WTC11 (cell line): ENCODE measurements around the gene RNPEPL1. TPM values are rescaled to one million over a fixed set of nuclear protein-coding genes. Genes with fewer than 3 reads are reported as not detected.
A peak's percentile ranks its signal among the peaks of the same experiment; 100 is the strongest.

Experiments used
- ATAC-seq: fragments of 200-7000 bp; cut with Tn5 transposase; 2 replicates; pipeline ENCODE4 v1.10.0; 2021; ENCODE audit warnings: mild to moderate bottlenecking, moderate library complexity
- CTCF ChIA-PET: fragments of 300-600 bp; sonication (Branson Sonifier 250); formaldehyde crosslinking; loops from one replicate; lab custom pipeline; 2021; ENCODE audit warnings: antibody characterized with exemption; lab: Charles Lee
- POLR2A ChIA-PET: fragments of 350-600 bp; sonication (Branson Sonifier 250); formaldehyde crosslinking; loops from one replicate; lab custom pipeline; 2021; ENCODE audit warnings: antibody characterized with exemption; lab: Charles Lee
- DNase-seq: peaks from one replicate; pipeline ENCODE4 v3.0.0; 2021; ENCODE audit warnings: low spot score
- H3K27ac Mint-ChIP-seq: 2 replicates; pipeline ENCODE4 v1.8.0; 2021; ENCODE audit warnings: mixed read lengths
- H3K27me3 Mint-ChIP-seq: 2 replicates; pipeline ENCODE4 v1.8.0; 2021; ENCODE audit warnings: low read depth, mild to moderate bottlenecking, moderate library complexity, mixed read lengths
- H3K36me3 Mint-ChIP-seq: 2 replicates; pipeline ENCODE4 v1.8.0; 2021; ENCODE audit warnings: mixed read lengths
- H3K4me1 Mint-ChIP-seq: 2 replicates; pipeline ENCODE4 v1.8.0; 2022; ENCODE audit warnings: mixed read lengths
- H3K4me3 Mint-ChIP-seq: 2 replicates; pipeline ENCODE4 v1.8.0; 2021; ENCODE audit warnings: mild to moderate bottlenecking, moderate library complexity, mixed read lengths
- H3K9me3 Mint-ChIP-seq: 2 replicates; pipeline ENCODE4 v1.8.0; 2021; ENCODE audit warnings: mixed read lengths
- EMX1 ChIP-seq: fragments of 250-450 bp; sonication (Bioruptor Pico); IDR thresholded peaks from 2 replicates; pipeline ENCODE4 v1.8.0; 2021; ENCODE audit warnings: mild to moderate bottlenecking
- GRHL2 ChIP-seq: fragments of 250-450 bp; sonication (Bioruptor Pico); IDR thresholded peaks from 2 replicates; pipeline ENCODE4 v1.8.0; 2022; ENCODE audit warnings: mild to moderate bottlenecking, moderate library complexity; ENCODE audit not compliant: insufficient replicate concordance, severe bottlenecking
- IRF2 ChIP-seq: sonication (generic); formaldehyde crosslinking; IDR thresholded peaks from 2 replicates; pipeline ENCODE4 v1.8.0; 2022; ENCODE audit warnings: low read depth, missing genetic modification reagents, borderline replicate concordance
- KAT7 ChIP-seq: sonication (generic); formaldehyde crosslinking; IDR thresholded peaks from 2 replicates; pipeline ENCODE4 v1.8.1; 2023; ENCODE audit warnings: missing genetic modification reagents, mild to moderate bottlenecking, borderline replicate concordance
- NFATC4 ChIP-seq: fragments of 250-450 bp; sonication (Bioruptor Pico); IDR thresholded peaks from 2 replicates; pipeline ENCODE4 v1.9.0; 2021; ENCODE audit warnings: mild to moderate bottlenecking
- NFE2L1 ChIP-seq: sonication (generic); formaldehyde crosslinking; IDR thresholded peaks from 2 replicates; pipeline ENCODE4 v1.8.1; 2023; ENCODE audit warnings: missing genetic modification reagents
- SP1 ChIP-seq: sonication (generic); formaldehyde crosslinking; conservative IDR thresholded peaks from 2 replicates; pipeline ENCODE4 v1.8.1; 2022; ENCODE audit warnings: missing genetic modification reagents
- ZNF263 ChIP-seq: sonication (generic); formaldehyde crosslinking; IDR thresholded peaks from 2 replicates; pipeline ENCODE4 v1.8.1; 2022; ENCODE audit warnings: low read depth, mild to moderate bottlenecking, moderate library complexity, missing genetic modification reagents
- ZNF671 ChIP-seq: fragments of 250-450 bp; sonication (Bioruptor Pico); IDR thresholded peaks from 2 replicates; pipeline ENCODE4 v1.8.0; 2021; ENCODE audit warnings: mild to moderate bottlenecking
- total RNA-seq: library from RNA; stranded (reverse); gene quantifications from 3 replicates; pipeline ENCODE4 v1.2.3, GENCODE V29; 2021
- TF ChIP-seq, protein P1 (sequence below): sonication (generic); formaldehyde crosslinking; IDR thresholded peaks from 2 replicates; pipeline ENCODE4 v1.8.0; 2023; ENCODE audit warnings: missing genetic modification reagents
- TF ChIP-seq, protein P2 (sequence below): sonication (generic); formaldehyde crosslinking; IDR thresholded peaks from 2 replicates; pipeline ENCODE4 v1.8.1; 2022; ENCODE audit warnings: low read depth, missing genetic modification reagents, borderline replicate concordance
- TF ChIP-seq, protein P3 (sequence below): sonication (generic); formaldehyde crosslinking; IDR thresholded peaks from 2 replicates; pipeline ENCODE4 v1.8.1; 2023; ENCODE audit warnings: mild to moderate bottlenecking, missing genetic modification reagents, moderate library complexity
- TF ChIP-seq, protein P4 (sequence below): sonication (generic); formaldehyde crosslinking; IDR thresholded peaks from 2 replicates; pipeline ENCODE4 v1.8.1; 2022; ENCODE audit warnings: mild to moderate bottlenecking, moderate library complexity, missing genetic modification reagents
- TF ChIP-seq, protein P5 (sequence below): fragments of 250-450 bp; sonication (Bioruptor Pico); IDR thresholded peaks from 2 replicates; pipeline ENCODE4 v1.8.0; 2021; ENCODE audit warnings: mild to moderate bottlenecking
- TF ChIP-seq, protein P6 (sequence below): sonication (generic); formaldehyde crosslinking; IDR thresholded peaks from 2 replicates; pipeline ENCODE4 v1.8.0; 2023; ENCODE audit warnings: mild to moderate bottlenecking, missing genetic modification reagents

The RNPEPL1 gene
- total RNA-seq, 1 experiment from 2014 or later, result 18.8 TPM

DNA sequence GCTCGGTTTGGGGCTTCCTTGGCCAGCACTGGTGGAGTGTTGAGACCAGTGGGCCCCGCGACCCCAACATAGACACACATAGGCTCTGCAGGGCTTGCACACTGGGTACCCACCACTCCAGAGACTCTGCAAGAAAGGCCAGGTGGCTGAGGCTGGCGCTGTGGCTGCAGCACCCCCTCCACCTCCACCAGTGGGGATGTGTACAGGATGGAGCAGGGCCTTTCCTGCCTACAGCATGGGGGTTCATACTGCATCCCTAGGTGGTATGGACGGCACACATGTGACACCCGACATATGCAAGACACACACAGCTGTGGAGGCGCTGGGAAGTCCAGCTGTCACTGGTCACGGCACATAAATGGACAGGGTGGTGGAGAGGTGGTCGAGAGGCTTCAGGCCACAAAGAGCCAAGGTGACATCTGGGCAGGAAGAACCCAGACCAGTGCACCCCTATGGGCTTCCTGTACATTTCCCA, 1.3 kb downstream of the RNPEPL1 start (continued):
- TF ChIP-seq, protein P1, sequence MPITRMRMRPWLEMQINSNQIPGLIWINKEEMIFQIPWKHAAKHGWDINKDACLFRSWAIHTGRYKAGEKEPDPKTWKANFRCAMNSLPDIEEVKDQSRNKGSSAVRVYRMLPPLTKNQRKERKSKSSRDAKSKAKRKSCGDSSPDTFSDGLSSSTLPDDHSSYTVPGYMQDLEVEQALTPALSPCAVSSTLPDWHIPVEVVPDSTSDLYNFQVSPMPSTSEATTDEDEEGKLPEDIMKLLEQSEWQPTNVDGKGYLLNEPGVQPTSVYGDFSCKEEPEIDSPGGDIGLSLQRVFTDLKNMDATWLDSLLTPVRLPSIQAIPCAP (CRISPR knock-in tag), result no peak
- no peak for TF ChIP-seq NFATC4 (CRISPR knock-in tag)
- TF ChIP-seq EMX1 (CRISPR knock-in tag), result no peak
- TF ChIP-seq ZNF671 (CRISPR knock-in tag), result no peak
- TF ChIP-seq, protein P2, sequence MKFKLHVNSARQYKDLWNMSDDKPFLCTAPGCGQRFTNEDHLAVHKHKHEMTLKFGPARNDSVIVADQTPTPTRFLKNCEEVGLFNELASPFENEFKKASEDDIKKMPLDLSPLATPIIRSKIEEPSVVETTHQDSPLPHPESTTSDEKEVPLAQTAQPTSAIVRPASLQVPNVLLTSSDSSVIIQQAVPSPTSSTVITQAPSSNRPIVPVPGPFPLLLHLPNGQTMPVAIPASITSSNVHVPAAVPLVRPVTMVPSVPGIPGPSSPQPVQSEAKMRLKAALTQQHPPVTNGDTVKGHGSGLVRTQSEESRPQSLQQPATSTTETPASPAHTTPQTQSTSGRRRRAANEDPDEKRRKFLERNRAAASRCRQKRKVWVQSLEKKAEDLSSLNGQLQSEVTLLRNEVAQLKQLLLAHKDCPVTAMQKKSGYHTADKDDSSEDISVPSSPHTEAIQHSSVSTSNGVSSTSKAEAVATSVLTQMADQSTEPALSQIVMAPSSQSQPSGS (CRISPR knock-in tag), result no peak
- no peak for TF ChIP-seq GRHL2

DNA sequence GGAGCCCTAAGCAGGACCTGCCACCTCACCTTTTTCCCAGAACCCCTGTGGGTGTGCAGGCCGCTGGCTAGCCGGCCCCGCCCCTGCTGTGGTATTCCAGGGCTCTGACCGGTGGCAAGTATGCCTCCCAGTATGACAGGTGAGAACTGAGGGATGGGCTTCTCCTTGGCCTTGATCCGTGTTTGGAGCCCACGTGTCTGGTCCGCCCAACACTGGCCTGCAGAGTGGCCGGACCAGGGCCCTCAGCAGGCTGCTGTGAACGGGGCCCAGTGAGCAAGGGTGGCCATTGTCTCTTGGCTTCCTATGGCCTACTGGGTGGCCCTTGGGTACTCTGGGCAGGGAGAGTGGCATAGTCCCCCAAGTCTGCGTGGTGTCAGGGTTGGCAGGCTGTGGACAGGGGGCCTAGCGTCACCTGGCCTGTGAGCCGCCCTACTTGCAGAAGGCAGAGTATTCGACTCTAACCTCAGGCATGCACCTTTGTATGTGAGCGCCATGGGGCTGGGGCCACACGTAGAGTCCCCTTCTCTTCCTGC, 1.8 kb downstream of the RNPEPL1 start:
- ATAC-seq, result no peak
- Mint-ChIP-seq H3K9me3 (no peaks in the 10 kb centered on the region), H3K4me1 (peaks cover 20% of the 10 kb centered on the region), H3K27me3 (peaks cover 28% of the 10 kb centered on the region), H3K4me3 (no peak overlapping the region)
- CTCF ChIA-PET, result interaction anchor here (2.1 kb wide), 1 partner anchor 10 kb away, joined by 14 read pairs; no protein-coding TSS in a partner anchor
- POLR2A ChIA-PET, result no interaction called here
- DNase-seq, result peak; percentile 3
- TF ChIP-seq, protein P3, sequence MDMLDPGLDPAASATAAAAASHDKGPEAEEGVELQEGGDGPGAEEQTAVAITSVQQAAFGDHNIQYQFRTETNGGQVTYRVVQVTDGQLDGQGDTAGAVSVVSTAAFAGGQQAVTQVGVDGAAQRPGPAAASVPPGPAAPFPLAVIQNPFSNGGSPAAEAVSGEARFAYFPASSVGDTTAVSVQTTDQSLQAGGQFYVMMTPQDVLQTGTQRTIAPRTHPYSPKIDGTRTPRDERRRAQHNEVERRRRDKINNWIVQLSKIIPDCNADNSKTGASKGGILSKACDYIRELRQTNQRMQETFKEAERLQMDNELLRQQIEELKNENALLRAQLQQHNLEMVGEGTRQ (CRISPR knock-in tag), result no peak
- TF ChIP-seq, protein P1 (CRISPR knock-in tag), result no peak
- TF ChIP-seq IRF2 (CRISPR knock-in tag) (no peak), KAT7 (CRISPR knock-in tag) (no peak), SP1 (CRISPR knock-in tag) (no peak), NFE2L1 (CRISPR knock-in tag) (no peak), ZNF671 (CRISPR knock-in tag) (no peak), ZNF263 (CRISPR knock-in tag) (no peak)
- TF ChIP-seq, protein P4, sequence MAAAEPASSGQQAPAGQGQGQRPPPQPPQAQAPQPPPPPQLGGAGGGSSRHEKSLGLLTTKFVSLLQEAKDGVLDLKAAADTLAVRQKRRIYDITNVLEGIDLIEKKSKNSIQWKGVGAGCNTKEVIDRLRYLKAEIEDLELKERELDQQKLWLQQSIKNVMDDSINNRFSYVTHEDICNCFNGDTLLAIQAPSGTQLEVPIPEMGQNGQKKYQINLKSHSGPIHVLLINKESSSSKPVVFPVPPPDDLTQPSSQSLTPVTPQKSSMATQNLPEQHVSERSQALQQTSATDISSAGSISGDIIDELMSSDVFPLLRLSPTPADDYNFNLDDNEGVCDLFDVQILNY, result no peak
- TF ChIP-seq, protein P5, sequence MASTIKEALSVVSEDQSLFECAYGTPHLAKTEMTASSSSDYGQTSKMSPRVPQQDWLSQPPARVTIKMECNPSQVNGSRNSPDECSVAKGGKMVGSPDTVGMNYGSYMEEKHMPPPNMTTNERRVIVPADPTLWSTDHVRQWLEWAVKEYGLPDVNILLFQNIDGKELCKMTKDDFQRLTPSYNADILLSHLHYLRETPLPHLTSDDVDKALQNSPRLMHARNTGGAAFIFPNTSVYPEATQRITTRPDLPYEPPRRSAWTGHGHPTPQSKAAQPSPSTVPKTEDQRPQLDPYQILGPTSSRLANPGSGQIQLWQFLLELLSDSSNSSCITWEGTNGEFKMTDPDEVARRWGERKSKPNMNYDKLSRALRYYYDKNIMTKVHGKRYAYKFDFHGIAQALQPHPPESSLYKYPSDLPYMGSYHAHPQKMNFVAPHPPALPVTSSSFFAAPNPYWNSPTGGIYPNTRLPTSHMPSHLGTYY, result no peak
- TF ChIP-seq, protein P6, sequence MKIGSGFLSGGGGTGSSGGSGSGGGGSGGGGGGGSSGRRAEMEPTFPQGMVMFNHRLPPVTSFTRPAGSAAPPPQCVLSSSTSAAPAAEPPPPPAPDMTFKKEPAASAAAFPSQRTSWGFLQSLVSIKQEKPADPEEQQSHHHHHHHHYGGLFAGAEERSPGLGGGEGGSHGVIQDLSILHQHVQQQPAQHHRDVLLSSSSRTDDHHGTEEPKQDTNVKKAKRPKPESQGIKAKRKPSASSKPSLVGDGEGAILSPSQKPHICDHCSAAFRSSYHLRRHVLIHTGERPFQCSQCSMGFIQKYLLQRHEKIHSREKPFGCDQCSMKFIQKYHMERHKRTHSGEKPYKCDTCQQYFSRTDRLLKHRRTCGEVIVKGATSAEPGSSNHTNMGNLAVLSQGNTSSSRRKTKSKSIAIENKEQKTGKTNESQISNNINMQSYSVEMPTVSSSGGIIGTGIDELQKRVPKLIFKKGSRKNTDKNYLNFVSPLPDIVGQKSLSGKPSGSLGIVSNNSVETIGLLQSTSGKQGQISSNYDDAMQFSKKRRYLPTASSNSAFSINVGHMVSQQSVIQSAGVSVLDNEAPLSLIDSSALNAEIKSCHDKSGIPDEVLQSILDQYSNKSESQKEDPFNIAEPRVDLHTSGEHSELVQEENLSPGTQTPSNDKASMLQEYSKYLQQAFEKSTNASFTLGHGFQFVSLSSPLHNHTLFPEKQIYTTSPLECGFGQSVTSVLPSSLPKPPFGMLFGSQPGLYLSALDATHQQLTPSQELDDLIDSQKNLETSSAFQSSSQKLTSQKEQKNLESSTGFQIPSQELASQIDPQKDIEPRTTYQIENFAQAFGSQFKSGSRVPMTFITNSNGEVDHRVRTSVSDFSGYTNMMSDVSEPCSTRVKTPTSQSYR (CRISPR knock-in tag), result no peak
- TF ChIP-seq, all 79 proteins: peak for 0
- H3K27ac Mint-ChIP-seq, result no peak overlapping the region
- no peaks in the 10 kb centered on the region for H3K36me3 Mint-ChIP-seq
